HAP-1 (cell line): ENCODE measurements around the gene CDK2AP2.
"Not testable (repeated sequence)": the region's sequence is repeated elsewhere in the genome, so short reads cannot be mapped to it uniquely, and the experiment has no call there.

Experiments used
- DNase-seq, 2 experiments: peaks; one replicate each; pipeline ENCODE4 v3.0.0-alpha.2; 2016 to 2020; ENCODE audit warnings: low spot score in 2 of 2
- H3K27me3 ChIP-seq: fragments of 250-450 bp; sonication (Bioruptor Pico); 2 replicates; pipeline ENCODE4 v1.5.1; 2020; ENCODE audit warnings: low read depth, mild to moderate bottlenecking, moderate library complexity
- H3K36me3 ChIP-seq: fragments of 250-450 bp; sonication (Bioruptor Pico); replicated peaks from 2 replicates; pipeline ENCODE4 v1.5.1; 2020; ENCODE audit warnings: mild to moderate bottlenecking
- H3K4me1 ChIP-seq: fragments of 250-450 bp; sonication (Bioruptor Pico); 2 replicates; pipeline ENCODE4 v1.5.1; 2020; ENCODE audit warnings: mild to moderate bottlenecking
- H3K4me3 ChIP-seq: fragments of 250-450 bp; sonication (Bioruptor Pico); 2 replicates; pipeline ENCODE4 v1.5.1; 2020; ENCODE audit warnings: mild to moderate bottlenecking, moderate library complexity
- H3K9me3 ChIP-seq: fragments of 250-450 bp; sonication (Bioruptor Pico); 2 replicates; pipeline ENCODE4 v1.5.1; 2020; ENCODE audit warnings: mild to moderate bottlenecking, moderate library complexity
- in situ Hi-C: fragments of 300-500 bp; cut with MboI; formaldehyde crosslinking; loops from 3 replicates; pipeline ENCODE4 v1.14.3; 2020; ENCODE audit warnings: low sequenced_read_pairs, inconsistent platforms, mixed read lengths

The CDK2AP2 gene

DNA sequence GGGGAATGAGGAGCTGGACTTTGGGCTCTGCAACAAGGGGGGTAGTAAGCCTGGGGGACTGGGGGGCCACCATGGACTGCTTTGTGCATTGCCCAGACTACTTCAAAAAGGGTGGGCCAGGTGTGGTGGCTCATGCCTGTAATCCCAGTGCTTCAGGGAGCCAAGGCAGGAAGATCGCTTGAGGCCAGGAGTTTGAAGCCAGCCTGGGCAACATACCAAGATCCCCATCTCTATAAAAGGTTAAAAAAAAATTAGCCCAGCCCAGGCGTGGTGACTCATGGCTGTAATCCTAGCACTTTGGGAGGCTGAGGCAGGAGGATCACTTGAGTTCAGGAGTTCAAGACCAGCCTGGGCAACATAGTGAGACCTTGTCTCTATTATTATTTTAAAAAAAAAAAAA is 42.4 kb downstream of the CDK2AP2 start:
- H3K4me1 ChIP-seq, result peaks cover 10% of the 10 kb centered on the region
- H3K36me3 ChIP-seq, DNase-seq, H3K9me3 ChIP-seq, in situ Hi-C loops, H3K27me3 ChIP-seq: not testable (repeated sequence)
- H3K4me3 ChIP-seq, result peak overlapping the region; percentile 66

DNA sequence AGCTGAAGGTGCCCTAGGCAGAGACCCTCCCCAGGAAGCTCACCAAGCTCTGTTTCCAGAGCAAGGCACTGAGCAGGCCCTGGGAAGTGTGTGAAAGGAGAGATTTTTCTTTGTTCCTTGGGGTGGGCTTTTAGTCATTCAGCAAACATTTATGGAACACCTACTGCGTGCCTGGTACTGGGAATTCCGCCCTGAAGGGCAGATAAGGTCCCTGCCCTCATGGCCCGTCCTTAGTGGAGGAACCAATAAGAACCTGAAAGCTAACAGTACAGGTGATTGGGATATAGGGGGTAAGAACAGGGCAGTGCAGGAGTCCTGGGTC is 42.8 kb downstream of the CDK2AP2 start:
- DNase-seq, result no peak
- Histone ChIP-seq H3K36me3 (no peaks in the 10 kb centered on the region), H3K4me3 (peak overlapping the region; percentile 66), H3K4me1 (peaks cover 10% of the 10 kb centered on the region), H3K27me3 (no peaks in the 10 kb centered on the region), H3K9me3 (no peaks in the 10 kb centered on the region)
- in situ Hi-C loops, result no loop called here

DNA sequence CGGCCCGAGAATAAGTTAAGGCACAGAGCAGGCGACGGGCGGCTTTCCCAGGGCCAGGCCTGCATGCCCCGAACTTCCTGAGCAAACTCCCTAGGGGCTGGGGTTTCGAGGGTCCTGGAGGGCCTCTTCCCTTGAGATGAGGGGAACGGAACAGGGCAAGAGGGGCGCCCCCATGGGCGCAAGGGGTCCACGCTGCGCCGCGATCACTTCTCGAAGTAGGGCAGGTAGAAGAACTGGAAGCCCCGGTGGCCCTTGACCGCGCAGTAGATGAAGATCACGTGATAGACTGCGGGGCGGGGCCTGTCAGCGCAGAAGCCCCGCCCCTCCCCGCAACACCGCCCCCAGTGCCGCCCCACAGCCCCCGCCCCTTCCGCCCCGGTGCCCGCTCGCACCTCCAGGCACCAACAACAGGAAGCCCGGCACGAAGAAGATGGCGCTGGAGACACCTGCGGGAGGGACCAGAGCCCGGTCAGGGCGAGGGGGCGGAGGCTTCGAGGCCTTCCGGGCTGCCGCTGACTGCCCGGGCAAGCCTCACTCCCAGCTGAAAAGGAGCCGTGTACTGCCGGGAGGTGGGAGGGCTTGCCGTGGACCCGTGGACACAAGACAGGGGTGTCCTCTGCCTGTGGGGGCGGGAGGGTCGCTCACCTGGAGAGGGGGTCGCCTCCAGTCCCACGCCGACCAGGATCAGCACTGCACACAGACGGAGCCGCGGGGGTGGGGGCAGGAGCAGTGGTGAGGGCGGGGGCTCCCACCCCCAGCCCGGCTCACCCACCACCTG is 43.4 kb downstream of the CDK2AP2 start:
- in situ Hi-C loops, result no loop called here
- Histone ChIP-seq H3K4me3 (peak overlapping the region; percentile 66), H3K9me3 (no peaks in the 10 kb centered on the region), H3K27me3 (no peaks in the 10 kb centered on the region), H3K4me1 (peaks cover 9% of the 10 kb centered on the region), H3K36me3 (no peaks in the 10 kb centered on the region)
- peak; percentile 81 to 96 for DNase-seq

DNA sequence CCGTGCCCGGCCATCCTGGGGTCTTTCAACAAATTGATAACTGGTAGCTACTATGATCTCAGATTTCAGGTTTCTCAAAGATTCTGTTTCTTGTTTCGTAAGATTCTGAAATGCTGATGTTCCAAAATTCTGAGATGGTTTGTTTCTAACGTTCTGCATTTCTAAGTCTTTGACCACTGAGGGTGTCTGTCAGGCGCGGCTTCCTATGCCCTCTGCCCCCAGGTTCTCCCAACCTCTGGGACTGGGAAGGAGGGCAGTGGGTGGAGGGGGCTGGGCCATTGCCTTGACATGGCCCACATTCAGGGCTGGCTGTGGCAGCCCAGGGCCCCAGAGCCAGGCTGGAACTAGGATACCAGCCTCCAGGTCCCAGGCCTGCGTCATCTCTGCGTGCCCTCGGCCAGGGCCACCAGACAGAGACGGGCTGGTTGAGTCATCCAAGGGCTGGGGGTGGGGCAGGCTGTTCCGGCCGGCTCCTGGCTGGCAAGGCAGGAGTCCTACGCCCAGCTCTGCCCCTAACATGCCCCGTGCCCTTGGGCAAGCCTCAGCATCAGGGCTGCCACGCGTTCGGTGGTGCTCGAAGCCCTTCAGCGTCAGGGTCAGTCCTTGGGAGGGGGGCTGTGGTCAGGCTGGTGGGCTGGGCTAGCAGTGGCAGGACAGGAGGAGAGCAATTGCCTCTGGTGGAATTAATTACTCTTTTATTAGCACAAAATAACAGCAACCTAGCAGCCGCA is 44.1 kb downstream of the CDK2AP2 start:
- peak overlapping the region; percentile 66 for H3K4me3 ChIP-seq
- peaks cover 5% of the 10 kb centered on the region for H3K4me1 ChIP-seq
- no peaks in the 10 kb centered on the region for H3K36me3 ChIP-seq
- no peaks in the 10 kb centered on the region for H3K9me3 ChIP-seq
- in situ Hi-C loops, result no loop called here
- no peaks in the 10 kb centered on the region for H3K27me3 ChIP-seq
- no peak for DNase-seq

DNA sequence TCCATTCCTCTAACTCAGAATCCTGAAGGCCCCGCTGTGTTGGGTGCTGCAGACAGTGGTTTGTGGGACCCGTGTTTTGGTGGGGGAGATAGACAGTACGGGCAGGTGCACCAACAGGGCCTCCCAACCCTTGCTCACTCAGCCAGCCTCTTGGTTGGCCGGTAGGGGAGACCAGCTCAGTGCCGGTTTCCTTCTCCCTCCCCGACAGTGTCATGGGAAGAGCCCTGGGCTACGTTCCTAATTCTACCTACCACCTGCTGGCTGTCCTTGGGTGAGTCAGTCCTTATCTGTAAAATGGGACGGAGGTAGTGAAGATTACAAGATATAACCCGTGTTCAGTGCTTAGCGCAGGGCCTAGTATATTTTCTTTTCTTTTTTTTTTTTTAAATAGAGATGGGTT is 44.8 kb downstream of the CDK2AP2 start:
- Histone ChIP-seq H3K36me3 (no peaks in the 10 kb centered on the region), H3K4me1 (peaks cover 5% of the 10 kb centered on the region), H3K27me3 (no peaks in the 10 kb centered on the region), H3K9me3 (no peaks in the 10 kb centered on the region), H3K4me3 (no peak overlapping the region)
- in situ Hi-C loops, result no loop called here
- no peak for DNase-seq

DNA sequence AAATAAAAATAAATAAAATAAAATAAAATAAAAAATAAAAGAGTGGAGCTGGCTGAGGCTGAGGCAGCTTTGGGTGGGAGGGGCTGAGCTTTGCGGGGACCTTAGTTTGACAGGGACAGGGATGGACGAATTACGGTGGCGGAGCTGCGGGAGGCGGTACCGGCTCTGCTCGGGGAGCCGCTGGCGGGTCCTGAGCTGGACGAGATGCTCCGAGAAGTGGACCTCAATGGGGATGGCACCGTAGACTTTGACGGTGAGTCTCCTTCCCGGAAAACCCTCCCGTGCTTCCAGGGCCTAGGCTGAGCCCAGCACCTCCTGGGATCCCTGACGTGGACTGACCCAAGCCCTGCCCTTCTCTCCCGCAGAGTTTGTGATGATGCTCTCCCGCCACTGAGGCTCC is 49.7 kb downstream of the CDK2AP2 start:
- in situ Hi-C loops, result no loop called here
- H3K9me3 ChIP-seq, result no peaks in the 10 kb centered on the region
- no peak for DNase-seq
- no peaks in the 10 kb centered on the region for H3K36me3 ChIP-seq
- no peak overlapping the region for H3K4me3 ChIP-seq
- no peaks in the 10 kb centered on the region for H3K4me1 ChIP-seq
- no peaks in the 10 kb centered on the region for H3K27me3 ChIP-seq

DNA sequence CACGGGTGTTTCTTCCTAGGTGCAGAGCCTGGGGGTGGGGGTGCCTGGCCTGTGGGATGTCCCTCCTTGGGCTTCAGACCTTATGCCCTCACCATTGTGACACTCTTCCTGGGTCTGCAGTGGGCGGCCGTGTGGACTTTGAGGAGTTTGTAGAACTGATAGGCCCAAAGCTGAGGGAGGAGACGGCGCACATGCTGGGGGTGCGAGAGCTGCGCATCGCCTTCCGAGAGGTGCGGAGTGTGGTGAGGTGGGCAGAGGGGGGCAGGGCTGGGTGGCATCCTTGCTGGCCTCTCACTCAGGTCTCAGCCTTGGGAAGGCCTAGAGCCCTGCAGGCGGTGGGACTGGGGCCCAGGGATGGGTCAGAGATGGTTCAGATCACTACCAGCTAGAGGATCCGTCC is 50.5 kb downstream of the CDK2AP2 start:
- H3K9me3 ChIP-seq, result no peaks in the 10 kb centered on the region
- H3K27me3 ChIP-seq, result no peaks in the 10 kb centered on the region
- no peak overlapping the region for H3K4me3 ChIP-seq
- in situ Hi-C loops, result no loop called here
- no peak for DNase-seq
- no peaks in the 10 kb centered on the region for H3K4me1 ChIP-seq
- no peaks in the 10 kb centered on the region for H3K36me3 ChIP-seq
